ENCODE measurements around the gene KCNIP3. TPM values are rescaled to one million over a fixed set of nuclear protein-coding genes. Genes with fewer than 3 reads are reported as not detected.
A peak's percentile ranks its signal among the peaks of the same experiment; 100 is the strongest.

KCNIP3 gene
- total RNA-seq, 1 donor from 2014 or later, result 7.2 TPM

- TF ChIP-seq CTCF (IDR thresholded peaks at IDR 0.05; ENCODE audit: insufficient read depth, low read length, poor library complexity, severe bottlenecking), result no peak
- no peaks in the 10 kb centered on the region for H3K27me3 ChIP-seq (ENCODE audit: control insufficient read depth, insufficient read depth, low read length)
- no peak overlapping the region for H3K4me3 ChIP-seq (ENCODE audit: low read depth, low read length)
- H3K36me3 ChIP-seq (ENCODE audit: control insufficient read depth, insufficient read depth, low read length), result no peaks in the 10 kb centered on the region
- no peak for DNase-seq (ENCODE audit: low read depth)
Observed at GRCh38 chr2:95331606-95332005, 34.5 kb downstream of the KCNIP3 start.

- Histone ChIP-seq H3K36me3 (ENCODE audit: control insufficient read depth, insufficient read depth, low read length) (no peaks in the 10 kb centered on the region), H3K27me3 (ENCODE audit: control insufficient read depth, insufficient read depth, low read length) (no peaks in the 10 kb centered on the region), H3K4me3 (ENCODE audit: low read depth, low read length) (no peak overlapping the region)
- TF ChIP-seq CTCF (IDR thresholded peaks at IDR 0.05; ENCODE audit: insufficient read depth, low read length, poor library complexity, severe bottlenecking), result no peak
- no peak for DNase-seq (ENCODE audit: low read depth)
Observed at GRCh38 chr2:95332036-95332435, 34.9 kb downstream of the KCNIP3 start.

- Histone ChIP-seq H3K36me3 (ENCODE audit: control insufficient read depth, insufficient read depth, low read length) (no peaks in the 10 kb centered on the region), H3K27me3 (ENCODE audit: control insufficient read depth, insufficient read depth, low read length) (no peaks in the 10 kb centered on the region), H3K4me3 (ENCODE audit: low read depth, low read length) (no peak overlapping the region)
- DNase-seq (ENCODE audit: low read depth), result no peak
- no peak for TF ChIP-seq CTCF (IDR thresholded peaks at IDR 0.05; ENCODE audit: insufficient read depth, low read length, poor library complexity, severe bottlenecking)
Observed at GRCh38 chr2:95333056-95333455, 35.9 kb downstream of the KCNIP3 start.

- no peak for TF ChIP-seq CTCF (IDR thresholded peaks at IDR 0.05; ENCODE audit: insufficient read depth, low read length, poor library complexity, severe bottlenecking)
- Histone ChIP-seq H3K36me3 (ENCODE audit: control insufficient read depth, insufficient read depth, low read length) (no peaks in the 10 kb centered on the region), H3K4me3 (ENCODE audit: low read depth, low read length) (no peak overlapping the region), H3K27me3 (ENCODE audit: control insufficient read depth, insufficient read depth, low read length) (no peaks in the 10 kb centered on the region)
- DNase-seq (ENCODE audit: low read depth), result peak; percentile 99
Observed at GRCh38 chr2:95333888-95334338, 36.8 kb downstream of the KCNIP3 start.

- no peak for TF ChIP-seq CTCF (IDR thresholded peaks at IDR 0.05; ENCODE audit: insufficient read depth, low read length, poor library complexity, severe bottlenecking)
- Histone ChIP-seq H3K36me3 (ENCODE audit: control insufficient read depth, insufficient read depth, low read length) (no peaks in the 10 kb centered on the region), H3K4me3 (ENCODE audit: low read depth, low read length) (no peak overlapping the region), H3K27me3 (ENCODE audit: control insufficient read depth, insufficient read depth, low read length) (no peaks in the 10 kb centered on the region)
- DNase-seq (ENCODE audit: low read depth), result no peak
Observed at GRCh38 chr2:95334916-95335641, 37.9 kb downstream of the KCNIP3 start.

- Histone ChIP-seq H3K27me3 (ENCODE audit: control insufficient read depth, insufficient read depth, low read length) (no peaks in the 10 kb centered on the region), H3K4me3 (ENCODE audit: low read depth, low read length) (no peak overlapping the region), H3K36me3 (ENCODE audit: control insufficient read depth, insufficient read depth, low read length) (no peaks in the 10 kb centered on the region)
- TF ChIP-seq CTCF (IDR thresholded peaks at IDR 0.05; ENCODE audit: insufficient read depth, low read length, poor library complexity, severe bottlenecking), result no peak
- no peak for DNase-seq (ENCODE audit: low read depth)
Observed at GRCh38 chr2:95336406-95336805, 39.3 kb downstream of the KCNIP3 start.

All from kidney epithelial cell (primary cell).